HepG2 (cell line): Measurements from ENCODE around the gene ARVCF. TPM values are rescaled to one million over a fixed set of nuclear protein-coding genes. Genes with fewer than 3 reads are reported as not detected.

ENCODE experiments used
- CBFB ChIP-seq: sonication (generic); formaldehyde crosslinking; IDR thresholded peaks from 2 replicates; pipeline ENCODE4 v1.4.0; 2020; ENCODE audit warnings: missing genetic modification reagents
- CHD4 ChIP-seq: fragments of 200-600 bp; sonication (generic); IDR thresholded peaks from 2 replicates; pipeline ENCODE4 v1.7.0; 2017; ENCODE audit warnings: mild to moderate bottlenecking, low read length, borderline replicate concordance
- DMAP1 ChIP-seq: IDR thresholded peaks from 2 replicates; pipeline ENCODE4 v1.6.1; 2016
- DNMT1 ChIP-seq: sonication (generic); formaldehyde crosslinking; IDR thresholded peaks from 2 replicates; pipeline ENCODE4 v1.5.1; 2020; ENCODE audit warnings: mild to moderate bottlenecking, missing genetic modification reagents
- ELF1 ChIP-seq: sonication (generic); formaldehyde crosslinking; IDR thresholded peaks from 2 replicates; pipeline ENCODE4 v1.4.0; 2020; ENCODE audit warnings: missing genetic modification reagents
- FOXK1 ChIP-seq: sonication (generic); formaldehyde crosslinking; IDR thresholded peaks from 2 replicates; pipeline ENCODE4 v1.4.0; 2020; ENCODE audit warnings: low read depth, missing genetic modification reagents, borderline replicate concordance
- KLF16 ChIP-seq, 2 experiments: sonication (generic) in 1 of 2; formaldehyde crosslinking in 1 of 2; IDR thresholded peaks; 2 replicates each; pipeline versions ENCODE4 v1.6.1 to v1.8.0; 2016 to 2023; ENCODE audit warnings: missing genetic modification reagents in 2 of 2, missing compliant biosample characterization in 1 of 2
- MXD4 ChIP-seq: IDR thresholded peaks from 2 replicates; pipeline ENCODE4 v1.6.1; 2016; ENCODE audit warnings: mild to moderate bottlenecking, missing biosample characterization, missing genetic modification reagents
- NCOA2 ChIP-seq: sonication (generic); formaldehyde crosslinking; IDR thresholded peaks from 2 replicates; pipeline ENCODE4 v1.8.0; 2022; ENCODE audit warnings: inconsistent platforms
- REL ChIP-seq: sonication (generic); formaldehyde crosslinking; conservative IDR thresholded peaks from 2 replicates; pipeline ENCODE4 v1.8.0; 2022; ENCODE audit warnings: mild to moderate bottlenecking, missing genetic modification reagents, moderate library complexity
- TEAD3 ChIP-seq: optimal IDR thresholded peaks from 2 replicates; pipeline ENCODE3; 2016; ENCODE audit warnings: borderline replicate concordance
- ZNF274 ChIP-seq: sonication (generic); formaldehyde crosslinking; IDR thresholded peaks from 2 replicates; pipeline ENCODE4 v1.5.1; 2020; ENCODE audit warnings: mild to moderate bottlenecking, missing genetic modification reagents
- ZNF484 ChIP-seq: sonication (generic); formaldehyde crosslinking; IDR thresholded peaks from 2 replicates; pipeline ENCODE4 v1.5.1; 2020; ENCODE audit warnings: mild to moderate bottlenecking, low read depth, missing genetic modification reagents, borderline replicate concordance
- ZNF552 ChIP-seq: sonication (generic); formaldehyde crosslinking; IDR thresholded peaks from 2 replicates; pipeline ENCODE4 v1.9.0; 2022; ENCODE audit warnings: missing genetic modification reagents, mild to moderate bottlenecking, borderline replicate concordance
- ZNF598 ChIP-seq: sonication (generic); formaldehyde crosslinking; IDR thresholded peaks from 2 replicates; pipeline ENCODE4 v1.5.1; 2020; ENCODE audit warnings: mild to moderate bottlenecking, missing genetic modification reagents, borderline replicate concordance
- ZNF629 ChIP-seq: sonication (generic); formaldehyde crosslinking; conservative IDR thresholded peaks from 2 replicates; pipeline ENCODE4 v1.5.0; 2020; ENCODE audit warnings: missing genetic modification reagents
- ZNF674 ChIP-seq: sonication (generic); formaldehyde crosslinking; IDR thresholded peaks from 2 replicates; pipeline ENCODE4 v1.5.0; 2020; ENCODE audit warnings: low read depth, mild to moderate bottlenecking, missing genetic modification reagents
- polyA plus RNA-seq, 8 experiments: library from polyadenylated mRNA; depleted of rRNA in 3 of 8; stranded (reverse) in 7 of 8; unstranded in 1 of 8; fragments of >200 nt; fragmentation: Illumina TruSeq in 4 of 8; extraction: Trizol in 4 of 8; gene quantifications; 2 replicates each; pipeline versions ENCODE4 v1.2.1 to v1.2.3, GENCODE V29; 2011 to 2016; ENCODE audit warnings: low read depth in 4 of 8, missing spikeins in 1 of 8, mixed read lengths in 1 of 8; ENCODE audit not compliant: insufficient read depth in 1 of 8
- total RNA-seq, 5 experiments: library from RNA; depleted of rRNA; stranded (reverse); fragments of >200 nt; fragmentation: Illumina TruSeq; extraction: Trizol; gene quantifications; 2 replicates each; pipeline ENCODE4 v1.2.3, GENCODE V29; 2016; ENCODE audit warnings: low read depth in 1 of 5
- TF ChIP-seq, protein P1 (sequence below): IDR thresholded peaks from 2 replicates; pipeline ENCODE4 v1.6.1; 2012; ENCODE audit warnings: low read length, improper control_type of control experiment
- TF ChIP-seq, protein P2 (sequence below): sonication (generic); formaldehyde crosslinking; IDR thresholded peaks from 2 replicates; pipeline ENCODE4 v1.4.0; 2020; ENCODE audit warnings: missing genetic modification reagents, mild to moderate bottlenecking, borderline replicate concordance
- TF ChIP-seq, protein P3 (sequence below): sonication (generic); formaldehyde crosslinking; IDR thresholded peaks from 2 replicates; pipeline ENCODE4 v1.5.0; 2020; ENCODE audit warnings: mild to moderate bottlenecking, low read depth, missing genetic modification reagents, borderline replicate concordance
- TF ChIP-seq, protein P4 (sequence below): sonication (generic); formaldehyde crosslinking; IDR thresholded peaks from 2 replicates; pipeline ENCODE4 v1.9.0; 2022; ENCODE audit warnings: low read depth, missing genetic modification reagents

The ARVCF gene
- total and polyA plus RNA-seq, 2 of the 13 experiments (the other 11 are each of a cell fraction or from before 2014, with no cell fraction given): 16.4 to 17.7 TPM

DNA sequence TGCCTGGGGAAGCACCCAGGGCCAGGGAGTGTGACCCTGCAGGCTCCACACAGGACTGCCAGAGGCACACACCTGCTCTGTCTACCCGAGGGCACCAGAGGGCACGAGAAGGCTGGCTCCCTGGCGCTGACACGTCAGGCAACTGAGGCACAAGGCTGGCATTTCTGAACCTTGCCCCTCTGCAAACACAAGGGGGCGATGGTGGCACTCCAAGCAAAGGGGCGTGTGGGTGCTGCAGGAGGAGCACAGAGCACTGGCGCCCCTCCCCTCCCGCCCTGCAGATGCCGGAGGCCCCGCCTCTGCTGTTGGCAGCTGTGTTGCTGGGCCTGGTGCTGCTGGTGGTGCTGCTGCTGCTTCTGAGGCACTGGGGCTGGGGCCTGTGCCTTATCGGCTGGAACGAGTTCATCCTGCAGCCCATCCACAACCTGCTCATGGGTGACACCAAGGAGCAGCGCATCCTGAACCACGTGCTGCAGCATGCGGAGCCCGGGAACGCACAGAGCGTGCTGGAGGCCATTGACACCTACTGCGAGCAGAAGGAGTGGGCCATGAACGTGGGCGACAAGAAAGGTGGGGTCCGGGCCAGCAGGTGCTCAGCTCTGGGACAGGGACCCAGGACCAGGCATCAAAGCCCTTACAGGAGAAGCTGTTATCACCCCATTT is 54.2 kb downstream of the ARVCF start (continued):
- TF ChIP-seq, protein P1, sequence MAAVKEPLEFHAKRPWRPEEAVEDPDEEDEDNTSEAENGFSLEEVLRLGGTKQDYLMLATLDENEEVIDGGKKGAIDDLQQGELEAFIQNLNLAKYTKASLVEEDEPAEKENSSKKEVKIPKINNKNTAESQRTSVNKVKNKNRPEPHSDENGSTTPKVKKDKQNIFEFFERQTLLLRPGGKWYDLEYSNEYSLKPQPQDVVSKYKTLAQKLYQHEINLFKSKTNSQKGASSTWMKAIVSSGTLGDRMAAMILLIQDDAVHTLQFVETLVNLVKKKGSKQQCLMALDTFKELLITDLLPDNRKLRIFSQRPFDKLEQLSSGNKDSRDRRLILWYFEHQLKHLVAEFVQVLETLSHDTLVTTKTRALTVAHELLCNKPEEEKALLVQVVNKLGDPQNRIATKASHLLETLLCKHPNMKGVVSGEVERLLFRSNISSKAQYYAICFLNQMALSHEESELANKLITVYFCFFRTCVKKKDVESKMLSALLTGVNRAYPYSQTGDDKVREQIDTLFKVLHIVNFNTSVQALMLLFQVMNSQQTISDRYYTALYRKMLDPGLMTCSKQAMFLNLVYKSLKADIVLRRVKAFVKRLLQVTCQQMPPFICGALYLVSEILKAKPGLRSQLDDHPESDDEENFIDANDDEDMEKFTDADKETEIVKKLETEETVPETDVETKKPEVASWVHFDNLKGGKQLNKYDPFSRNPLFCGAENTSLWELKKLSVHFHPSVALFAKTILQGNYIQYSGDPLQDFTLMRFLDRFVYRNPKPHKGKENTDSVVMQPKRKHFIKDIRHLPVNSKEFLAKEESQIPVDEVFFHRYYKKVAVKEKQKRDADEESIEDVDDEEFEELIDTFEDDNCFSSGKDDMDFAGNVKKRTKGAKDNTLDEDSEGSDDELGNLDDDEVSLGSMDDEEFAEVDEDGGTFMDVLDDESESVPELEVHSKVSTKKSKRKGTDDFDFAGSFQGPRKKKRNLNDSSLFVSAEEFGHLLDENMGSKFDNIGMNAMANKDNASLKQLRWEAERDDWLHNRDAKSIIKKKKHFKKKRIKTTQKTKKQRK: no peak
- TF ChIP-seq ZNF484 (CRISPR knock-in tag) (no peak), TEAD3 (CRISPR knock-in tag) (peak; percentile 62), KLF16 (CRISPR knock-in tag; IDR thresholded peaks at IDR 0.05) (0 out of 4 replicates have a peak, but pooled peaks of 1 of the 2 experiments have one; percentile 30), DNMT1 (CRISPR knock-in tag) (no peak), MXD4 (CRISPR knock-in tag) (0 out of 2 replicates have a peak, but pooled peaks have one; percentile 2), ELF1 (CRISPR knock-in tag) (no peak), CBFB (CRISPR knock-in tag) (no peak), CHD4 (peak; percentile 65; the same call in 1 of the 2 replicates), FOXK1 (0 out of 2 replicates have a peak, but pooled peaks have one; percentile 6), ZNF674 (CRISPR knock-in tag) (no peak), DMAP1 (0 out of 2 replicates have a peak, but pooled peaks have one; percentile 17), ZNF598 (CRISPR knock-in tag) (no peak), ZNF274 (CRISPR knock-in tag) (peak; percentile 34; the same call in 1 of the 2 replicates), ZNF552 (CRISPR knock-in tag) (no peak), NCOA2 (no peak), ZNF629 (CRISPR knock-in tag) (no peak), REL (no peak)
- TF ChIP-seq, protein P2, sequence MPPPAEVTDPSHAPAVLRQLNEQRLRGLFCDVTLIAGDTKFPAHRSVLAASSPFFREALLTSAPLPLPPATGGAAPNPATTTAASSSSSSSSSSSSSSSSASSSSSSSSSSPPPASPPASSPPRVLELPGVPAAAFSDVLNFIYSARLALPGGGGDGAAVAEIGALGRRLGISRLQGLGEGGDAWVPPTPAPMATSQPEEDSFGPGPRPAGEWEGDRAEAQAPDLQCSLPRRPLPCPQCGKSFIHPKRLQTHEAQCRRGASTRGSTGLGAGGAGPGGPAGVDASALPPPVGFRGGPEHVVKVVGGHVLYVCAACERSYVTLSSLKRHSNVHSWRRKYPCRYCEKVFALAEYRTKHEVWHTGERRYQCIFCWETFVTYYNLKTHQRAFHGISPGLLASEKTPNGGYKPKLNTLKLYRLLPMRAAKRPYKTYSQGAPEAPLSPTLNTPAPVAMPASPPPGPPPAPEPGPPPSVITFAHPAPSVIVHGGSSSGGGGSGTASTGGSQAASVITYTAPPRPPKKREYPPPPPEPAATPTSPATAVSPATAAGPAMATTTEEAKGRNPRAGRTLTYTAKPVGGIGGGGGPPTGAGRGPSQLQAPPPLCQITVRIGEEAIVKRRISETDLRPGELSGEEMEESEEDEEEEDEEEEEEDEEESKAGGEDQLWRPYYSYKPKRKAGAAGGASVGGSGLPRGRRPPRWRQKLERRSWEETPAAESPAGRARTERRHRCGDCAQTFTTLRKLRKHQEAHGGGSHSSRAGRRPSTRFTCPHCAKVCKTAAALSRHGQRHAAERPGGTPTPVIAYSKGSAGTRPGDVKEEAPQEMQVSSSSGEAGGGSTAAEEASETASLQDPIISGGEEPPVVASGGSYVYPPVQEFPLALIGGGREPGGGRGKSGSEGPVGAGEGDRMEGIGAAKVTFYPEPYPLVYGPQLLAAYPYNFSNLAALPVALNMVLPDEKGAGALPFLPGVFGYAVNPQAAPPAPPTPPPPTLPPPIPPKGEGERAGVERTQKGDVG (CRISPR knock-in tag): no peak
- TF ChIP-seq, protein P3, sequence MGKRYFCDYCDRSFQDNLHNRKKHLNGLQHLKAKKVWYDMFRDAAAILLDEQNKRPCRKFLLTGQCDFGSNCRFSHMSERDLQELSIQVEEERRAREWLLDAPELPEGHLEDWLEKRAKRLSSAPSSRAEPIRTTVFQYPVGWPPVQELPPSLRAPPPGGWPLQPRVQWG (CRISPR knock-in tag): no peak
- TF ChIP-seq, protein P4, sequence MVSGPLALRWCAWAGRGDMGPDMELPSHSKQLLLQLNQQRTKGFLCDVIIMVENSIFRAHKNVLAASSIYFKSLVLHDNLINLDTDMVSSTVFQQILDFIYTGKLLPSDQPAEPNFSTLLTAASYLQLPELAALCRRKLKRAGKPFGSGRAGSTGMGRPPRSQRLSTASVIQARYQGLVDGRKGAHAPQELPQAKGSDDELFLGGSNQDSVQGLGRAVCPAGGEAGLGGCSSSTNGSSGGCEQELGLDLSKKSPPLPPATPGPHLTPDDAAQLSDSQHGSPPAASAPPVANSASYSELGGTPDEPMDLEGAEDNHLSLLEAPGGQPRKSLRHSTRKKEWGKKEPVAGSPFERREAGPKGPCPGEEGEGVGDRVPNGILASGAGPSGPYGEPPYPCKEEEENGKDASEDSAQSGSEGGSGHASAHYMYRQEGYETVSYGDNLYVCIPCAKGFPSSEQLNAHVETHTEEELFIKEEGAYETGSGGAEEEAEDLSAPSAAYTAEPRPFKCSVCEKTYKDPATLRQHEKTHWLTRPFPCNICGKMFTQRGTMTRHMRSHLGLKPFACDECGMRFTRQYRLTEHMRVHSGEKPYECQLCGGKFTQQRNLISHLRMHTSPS (CRISPR knock-in tag): peak; percentile 73; the same call in 1 of the 2 replicates
